Upper lobe of left lung (tissue), 6 donors: ENCODE measurements around the gene NPEPPS. TPM values are rescaled to one million over a fixed set of nuclear protein-coding genes. Genes with fewer than 3 reads are reported as not detected.

Source experiments
- ATAC-seq, 2 donors: fragments of 200-7000 bp; cut with Tn5 transposase; one replicate each; pipeline ENCODE4 v1.9.1; 2022; ENCODE audit warnings: mild to moderate bottlenecking in 2 of 2, moderate library complexity in 2 of 2; ENCODE audit not compliant: low FRiP score in 2 of 2
- DNase-seq, 2 donors: peaks; one replicate each; pipeline ENCODE4 v3.0.0-alpha.2; 2019 to 2020
- H3K27ac ChIP-seq, 4 donors: fragments of 200-600 bp; sonication (generic); one replicate each; pipeline ENCODE4 v1.5.1; 2016 to 2019
- H3K27me3 ChIP-seq, 4 donors: fragments of 200-600 bp; sonication (generic); one replicate each; pipeline ENCODE4 v1.5.1; 2017 to 2019
- H3K36me3 ChIP-seq, 4 donors: fragments of 200-600 bp; sonication (generic); one replicate each; pipeline ENCODE4 v1.5.1; 2016 to 2019
- H3K4me1 ChIP-seq, 4 donors: fragments of 200-600 bp; sonication (generic); one replicate each; pipeline ENCODE4 v1.5.1; 2018 to 2019
- H3K4me3 ChIP-seq, 4 donors: fragments of 200-600 bp; sonication (generic); one replicate each; pipeline ENCODE4 v1.5.1; 2017 to 2019; ENCODE audit warnings: mild to moderate bottlenecking in 2 of 4, moderate library complexity in 1 of 4
- H3K9me3 ChIP-seq, 4 donors: fragments of 200-600 bp; sonication (generic); one replicate each; pipeline ENCODE4 v1.5.1; 2018 to 2019
- EP300 ChIP-seq, 4 donors: sonication (generic); formaldehyde crosslinking; IDR thresholded peaks; one replicate each; pipeline ENCODE4 v1.5.1; 2017; ENCODE audit warnings: antibody characterized with exemption in 4 of 4, control low read depth in 2 of 4
- POLR2A ChIP-seq, 4 donors: fragments of 450-650 bp; IDR thresholded peaks; one replicate each; pipeline ENCODE4 v1.5.1; 2016 to 2017; ENCODE audit warnings: antibody characterized with exemption in 4 of 4, mild to moderate bottlenecking in 2 of 4
- POLR2AphosphoS5 ChIP-seq, 2 donors: sonication (generic); formaldehyde crosslinking; IDR thresholded peaks; one replicate each; pipeline ENCODE4 v1.5.1; 2017; ENCODE audit warnings: antibody characterized with exemption in 2 of 2
- WGBS, 2 donors: methylation state at CpG; one replicate each; pipeline ENCODE4 v1.1.5; 2017 to 2018; 5-methylcytosine and 5-hydroxymethylcytosine counted together
- total RNA-seq, 6 donors: library from RNA; depleted of rRNA in 4 of 6; stranded (reverse); fragments of >200 nt in 4 of 6; gene quantifications; one replicate each; pipeline versions ENCODE4 v1.1.0 to v1.2.1, GENCODE V29; 2016 to 2021
- TF ChIP-seq, protein P1 (sequence below), 6 experiments: fragments of 450-650 bp in 4 of 6; fragments of 200-600 bp in 2 of 6; sonication (generic) in 2 of 6; IDR thresholded peaks; one replicate each; pipeline ENCODE4 v1.5.1; 2016 to 2019; ENCODE audit warnings: antibody characterized with exemption in 6 of 6
- donor health status: DM: no; HTN: no; CAD: no; lungs with moderate emphysema.
- donor health status: DM: no; HTN: yes; CAD: no; lungs with severe emphysema.

NPEPPS gene
- total RNA-seq, 6 donors from 2014 or later, result 82.8 to 359 (median 114) TPM

DNA sequence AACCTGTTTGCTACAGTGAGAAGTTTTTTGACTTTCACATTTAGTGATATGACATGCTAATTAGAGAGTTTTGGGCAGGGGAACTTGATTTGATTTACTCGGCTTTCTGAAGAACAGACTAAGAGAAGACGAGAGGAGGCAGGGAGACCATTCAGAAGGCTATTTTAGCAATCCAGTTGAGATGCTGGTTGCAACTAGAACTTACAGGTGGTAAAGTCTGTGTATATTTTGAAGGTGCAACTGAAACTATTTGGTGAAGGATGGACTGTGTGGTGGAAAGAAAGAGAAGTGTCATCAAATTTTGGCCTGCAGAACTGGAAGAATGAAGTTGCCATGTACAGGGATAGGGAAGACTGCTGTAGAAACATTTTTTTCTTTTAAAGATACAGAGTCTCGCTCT, 76.6 kb downstream of the NPEPPS start:
- Histone ChIP-seq H3K27ac (no peak overlapping the region), H3K4me1 (no peaks in the 10 kb centered on the region), H3K4me3 (no peak overlapping the region), H3K36me3 (peaks cover 17 to 81% (median 47%) of the 10 kb centered on the region in 4 donors), H3K27me3 (no peaks in the 10 kb centered on the region), H3K9me3 (no peaks in the 10 kb centered on the region)
- WGBS, 2 donors, result 91 to 95% methylated on average over 3 of the region's 3 CpGs
- TF ChIP-seq POLR2A (IDR thresholded peaks at IDR 0.05) (no peak), POLR2AphosphoS5 (IDR thresholded peaks at IDR 0.05) (no peak), EP300 (IDR thresholded peaks at IDR 0.05) (no peak)
- TF ChIP-seq, protein P1, sequence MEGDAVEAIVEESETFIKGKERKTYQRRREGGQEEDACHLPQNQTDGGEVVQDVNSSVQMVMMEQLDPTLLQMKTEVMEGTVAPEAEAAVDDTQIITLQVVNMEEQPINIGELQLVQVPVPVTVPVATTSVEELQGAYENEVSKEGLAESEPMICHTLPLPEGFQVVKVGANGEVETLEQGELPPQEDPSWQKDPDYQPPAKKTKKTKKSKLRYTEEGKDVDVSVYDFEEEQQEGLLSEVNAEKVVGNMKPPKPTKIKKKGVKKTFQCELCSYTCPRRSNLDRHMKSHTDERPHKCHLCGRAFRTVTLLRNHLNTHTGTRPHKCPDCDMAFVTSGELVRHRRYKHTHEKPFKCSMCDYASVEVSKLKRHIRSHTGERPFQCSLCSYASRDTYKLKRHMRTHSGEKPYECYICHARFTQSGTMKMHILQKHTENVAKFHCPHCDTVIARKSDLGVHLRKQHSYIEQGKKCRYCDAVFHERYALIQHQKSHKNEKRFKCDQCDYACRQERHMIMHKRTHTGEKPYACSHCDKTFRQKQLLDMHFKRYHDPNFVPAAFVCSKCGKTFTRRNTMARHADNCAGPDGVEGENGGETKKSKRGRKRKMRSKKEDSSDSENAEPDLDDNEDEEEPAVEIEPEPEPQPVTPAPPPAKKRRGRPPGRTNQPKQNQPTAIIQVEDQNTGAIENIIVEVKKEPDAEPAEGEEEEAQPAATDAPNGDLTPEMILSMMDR (IDR thresholded peaks at IDR 0.05), result no peak
- DNase-seq (no peak), ATAC-seq (no peak)

DNA sequence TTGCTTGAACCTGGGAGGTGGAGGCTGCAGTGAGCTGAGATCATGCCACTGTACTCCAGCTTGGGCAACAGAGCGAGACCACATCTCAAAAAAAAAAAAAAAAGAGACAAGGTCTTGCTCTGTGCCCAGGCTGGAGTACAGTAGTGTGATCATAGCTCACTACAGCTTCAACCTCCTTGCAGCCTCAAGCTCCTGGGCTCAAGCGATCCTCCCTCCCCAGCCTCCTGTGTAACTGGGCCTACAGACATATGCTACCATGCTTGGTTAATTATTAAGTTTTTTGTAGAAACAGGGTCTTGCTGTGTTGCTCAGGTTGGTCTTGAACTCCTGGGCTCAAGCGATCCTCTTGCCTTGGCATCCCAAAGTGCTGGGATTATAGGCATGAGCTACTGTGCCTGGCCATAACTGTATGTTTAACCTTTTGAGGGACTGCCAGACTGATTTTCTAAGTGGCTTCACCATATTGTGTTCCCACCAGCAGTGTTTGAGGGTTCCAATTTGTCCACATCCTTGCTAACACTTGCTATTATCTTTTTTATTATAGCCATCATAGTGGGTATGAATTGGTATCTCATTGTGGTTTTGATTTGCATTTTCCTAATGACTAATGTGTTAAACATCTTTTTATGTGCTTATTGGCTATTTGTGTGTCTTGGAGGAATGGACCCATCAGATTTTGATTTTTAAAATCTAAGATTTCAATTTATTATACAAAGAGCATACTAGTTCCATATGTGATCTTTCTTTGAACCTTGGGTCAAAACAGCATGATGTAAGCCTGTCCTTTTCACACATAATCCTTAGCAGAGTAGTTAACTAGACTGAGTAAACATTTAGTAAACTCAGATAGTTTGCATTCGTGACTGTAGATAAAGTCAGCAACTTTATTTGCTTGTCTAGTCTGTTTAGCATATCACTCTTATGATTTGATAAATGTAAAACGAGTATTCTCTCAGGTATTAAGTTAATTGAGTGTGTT, 80.8 kb downstream of the NPEPPS start:
- no peaks in the 10 kb centered on the region for H3K4me1 ChIP-seq
- H3K36me3 ChIP-seq, result peaks cover 14 to 77% (median 42%) of the 10 kb centered on the region in 4 donors
- no peak overlapping the region for H3K27ac ChIP-seq
- 83 to 85% methylated on average over 5 of the region's 5 CpGs for WGBS, 2 donors
- ATAC-seq (no peak), DNase-seq (no peak)
- H3K9me3 ChIP-seq, result no peaks in the 10 kb centered on the region
- no peak overlapping the region for H3K4me3 ChIP-seq
- H3K27me3 ChIP-seq, result no peaks in the 10 kb centered on the region
- TF ChIP-seq POLR2A (IDR thresholded peaks at IDR 0.05), result no peak
- no peak for TF ChIP-seq POLR2AphosphoS5 (IDR thresholded peaks at IDR 0.05)
- TF ChIP-seq EP300 (IDR thresholded peaks at IDR 0.05), result no peak
- TF ChIP-seq, protein P1 (IDR thresholded peaks at IDR 0.05), result no peak

DNA sequence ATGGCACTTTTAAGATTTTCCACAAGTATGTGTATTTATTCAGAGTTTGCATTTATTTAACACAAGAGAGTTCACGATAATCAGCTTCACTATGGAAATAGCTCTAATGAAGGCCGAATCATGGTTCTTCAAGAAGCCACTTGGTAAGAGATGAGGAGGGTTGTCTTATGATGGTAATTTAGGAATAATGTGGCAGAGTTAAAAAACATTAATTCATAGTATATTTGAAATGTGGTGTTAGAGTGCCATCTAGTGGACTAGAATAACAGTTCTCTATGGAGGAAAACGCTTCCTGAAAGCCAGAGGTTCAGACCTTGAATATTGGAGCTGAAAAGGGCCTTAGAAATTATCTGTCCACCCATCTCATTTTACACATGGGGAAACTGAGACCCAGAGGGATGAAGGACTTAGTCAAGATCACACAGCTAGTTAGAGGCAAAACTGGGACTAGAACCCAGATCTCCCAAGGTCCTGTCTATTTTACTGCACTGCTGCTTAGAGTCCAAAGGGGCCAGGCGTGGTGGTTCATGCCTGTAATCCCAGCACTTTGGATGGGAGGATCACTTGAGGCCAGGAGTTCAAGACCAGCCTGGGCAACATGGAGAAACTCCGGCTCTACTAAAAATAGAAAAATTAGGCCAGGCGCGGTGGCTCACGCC, 85.0 kb downstream of the NPEPPS start:
- H3K36me3 ChIP-seq, result peaks cover 27 to 96% (median 58%) of the 10 kb centered on the region in 4 donors
- 78% methylated on average over 8 of the region's 8 CpGs for WGBS, 2 donors
- H3K4me3 ChIP-seq, result no peak overlapping the region
- no peaks in the 10 kb centered on the region for H3K4me1 ChIP-seq
- TF ChIP-seq POLR2AphosphoS5 (IDR thresholded peaks at IDR 0.05) (no peak), EP300 (IDR thresholded peaks at IDR 0.05) (no peak), POLR2A (IDR thresholded peaks at IDR 0.05) (no peak)
- TF ChIP-seq, protein P1 (IDR thresholded peaks at IDR 0.05), result peak; percentile 47 to 73 (median 61)
- H3K27me3 ChIP-seq, result no peaks in the 10 kb centered on the region
- no peak overlapping the region for H3K27ac ChIP-seq
- no peaks in the 10 kb centered on the region for H3K9me3 ChIP-seq
- DNase-seq, result no peak
- peak in 1 of 2 donors; percentile 68 for ATAC-seq

DNA sequence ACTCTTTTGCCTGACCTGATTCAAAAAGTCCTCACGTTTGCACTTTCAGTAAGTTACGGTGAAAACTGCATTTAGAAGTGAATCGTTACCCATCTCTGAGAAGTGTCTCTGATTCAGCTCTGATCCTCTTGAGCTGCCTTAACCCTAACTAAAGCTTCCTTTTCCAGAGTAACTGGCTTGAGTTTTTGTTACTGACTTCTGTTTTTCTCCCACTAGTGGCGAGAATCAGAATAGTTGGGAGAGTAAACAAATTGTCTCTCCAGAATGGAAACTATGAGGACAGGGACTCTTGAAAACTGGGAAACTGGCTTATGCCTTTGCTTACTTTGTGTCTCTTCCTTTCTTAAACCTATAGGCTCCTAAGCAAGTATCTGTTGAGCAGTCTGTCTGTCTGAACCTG, 87.5 kb downstream of the NPEPPS start:
- TF ChIP-seq, protein P1 (IDR thresholded peaks at IDR 0.05), result peak in 1 of 6 experiments; percentile 6
- no peak for TF ChIP-seq POLR2A (IDR thresholded peaks at IDR 0.05)
- H3K27me3 ChIP-seq, result no peaks in the 10 kb centered on the region
- peaks cover 28 to 96% (median 59%) of the 10 kb centered on the region in 4 donors for H3K36me3 ChIP-seq
- no peak overlapping the region for H3K27ac ChIP-seq
- ATAC-seq, result no peak
- no peak for DNase-seq
- no peaks in the 10 kb centered on the region for H3K9me3 ChIP-seq
- H3K4me1 ChIP-seq, result no peaks in the 10 kb centered on the region
- no peak overlapping the region for H3K4me3 ChIP-seq
- 83 to 84% methylated on average over 4 of the region's 4 CpGs for WGBS, 2 donors
